Renal cortical epithelial cell (primary cell): ENCODE results near the gene ODAD2. TPM values are rescaled to one million over a fixed set of nuclear protein-coding genes. Genes with fewer than 3 reads are reported as not detected.
"Not testable (repeated sequence)": the region's sequence is repeated elsewhere in the genome, so short reads cannot be mapped to it uniquely, and the experiment has no call there.

Experiments used
- DNase-seq: peaks from one replicate; pipeline ENCODE4 v3.0.0-alpha.2; 2011; ENCODE audit warnings: low read depth
- total RNA-seq: library from RNA; depleted of rRNA; stranded (reverse); fragments of >200 nt; gene quantifications from 2 replicates; pipeline ENCODE4 v1.2.3, GENCODE V29; 2014

Gene ODAD2, protein sequence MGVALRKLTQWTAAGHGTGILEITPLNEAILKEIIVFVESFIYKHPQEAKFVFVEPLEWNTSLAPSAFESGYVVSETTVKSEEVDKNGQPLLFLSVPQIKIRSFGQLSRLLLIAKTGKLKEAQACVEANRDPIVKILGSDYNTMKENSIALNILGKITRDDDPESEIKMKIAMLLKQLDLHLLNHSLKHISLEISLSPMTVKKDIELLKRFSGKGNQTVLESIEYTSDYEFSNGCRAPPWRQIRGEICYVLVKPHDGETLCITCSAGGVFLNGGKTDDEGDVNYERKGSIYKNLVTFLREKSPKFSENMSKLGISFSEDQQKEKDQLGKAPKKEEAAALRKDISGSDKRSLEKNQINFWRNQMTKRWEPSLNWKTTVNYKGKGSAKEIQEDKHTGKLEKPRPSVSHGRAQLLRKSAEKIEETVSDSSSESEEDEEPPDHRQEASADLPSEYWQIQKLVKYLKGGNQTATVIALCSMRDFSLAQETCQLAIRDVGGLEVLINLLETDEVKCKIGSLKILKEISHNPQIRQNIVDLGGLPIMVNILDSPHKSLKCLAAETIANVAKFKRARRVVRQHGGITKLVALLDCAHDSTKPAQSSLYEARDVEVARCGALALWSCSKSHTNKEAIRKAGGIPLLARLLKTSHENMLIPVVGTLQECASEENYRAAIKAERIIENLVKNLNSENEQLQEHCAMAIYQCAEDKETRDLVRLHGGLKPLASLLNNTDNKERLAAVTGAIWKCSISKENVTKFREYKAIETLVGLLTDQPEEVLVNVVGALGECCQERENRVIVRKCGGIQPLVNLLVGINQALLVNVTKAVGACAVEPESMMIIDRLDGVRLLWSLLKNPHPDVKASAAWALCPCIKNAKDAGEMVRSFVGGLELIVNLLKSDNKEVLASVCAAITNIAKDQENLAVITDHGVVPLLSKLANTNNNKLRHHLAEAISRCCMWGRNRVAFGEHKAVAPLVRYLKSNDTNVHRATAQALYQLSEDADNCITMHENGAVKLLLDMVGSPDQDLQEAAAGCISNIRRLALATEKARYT
- 1.2 and 4.7 TPM in 2 replicates for total RNA-seq

DNA sequence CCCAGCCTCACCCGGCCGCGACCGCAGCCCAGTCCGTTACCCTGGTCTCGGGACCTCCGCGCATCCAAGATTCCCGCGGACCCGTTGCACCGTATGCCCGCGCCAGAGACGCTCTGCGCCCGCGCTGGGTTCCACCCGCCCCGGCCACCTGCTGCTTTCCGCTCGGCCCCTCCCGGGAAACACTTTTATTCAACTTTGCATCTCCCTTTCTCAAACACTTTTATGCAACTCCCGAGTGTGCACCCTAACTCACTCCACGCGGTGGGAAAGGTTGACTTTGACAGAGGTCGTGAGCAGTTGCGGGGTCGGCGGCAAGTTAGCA, at the start of gene ODAD2:
Gene ODAD2, minus strand, starts transcription at position 126 of the 322 bp plus-strand sequence. CDS start 3,937 bp downstream, outside the sequence.
- no peak for DNase-seq

DNA sequence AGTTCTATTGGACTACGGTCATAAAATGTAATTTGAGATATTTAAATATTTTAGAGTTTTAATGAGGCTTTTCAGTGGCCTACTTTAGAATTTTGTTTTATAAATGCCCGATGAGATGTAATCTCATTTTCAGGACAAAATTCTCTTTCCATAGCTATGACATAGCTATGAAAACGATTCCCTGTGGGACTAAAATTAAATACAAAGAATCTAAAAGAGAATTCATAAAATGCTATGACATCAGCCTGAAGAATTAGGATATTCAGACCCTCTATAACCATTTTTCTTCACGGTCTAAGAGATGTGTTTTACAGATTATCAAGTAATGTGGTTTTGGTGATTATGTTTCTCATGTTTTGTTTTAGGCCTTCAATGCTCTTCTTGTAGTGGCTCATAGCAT, 48.2 kb upstream of the ODAD2 start:
- DNase-seq, result no peak

DNA sequence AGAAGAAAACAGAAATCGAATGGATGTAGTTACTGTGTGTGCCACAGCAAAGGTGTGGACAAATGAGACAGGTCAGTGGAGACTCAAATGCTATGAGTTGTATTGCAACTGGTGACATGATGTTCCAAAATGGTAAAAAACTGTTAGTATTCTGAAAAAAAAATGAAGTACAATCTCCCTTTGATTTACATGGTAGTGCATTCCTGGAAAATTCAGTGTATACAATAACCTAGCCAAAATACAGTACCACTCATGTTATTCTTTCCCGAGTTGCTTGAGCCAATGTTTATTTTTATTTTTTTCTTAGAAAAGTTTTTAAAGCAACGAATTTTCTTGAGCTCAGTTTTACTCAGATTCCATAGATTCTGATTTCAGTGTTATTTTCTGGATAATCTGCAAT, 47.7 kb upstream of the ODAD2 start:
- DNase-seq, result no peak

DNA sequence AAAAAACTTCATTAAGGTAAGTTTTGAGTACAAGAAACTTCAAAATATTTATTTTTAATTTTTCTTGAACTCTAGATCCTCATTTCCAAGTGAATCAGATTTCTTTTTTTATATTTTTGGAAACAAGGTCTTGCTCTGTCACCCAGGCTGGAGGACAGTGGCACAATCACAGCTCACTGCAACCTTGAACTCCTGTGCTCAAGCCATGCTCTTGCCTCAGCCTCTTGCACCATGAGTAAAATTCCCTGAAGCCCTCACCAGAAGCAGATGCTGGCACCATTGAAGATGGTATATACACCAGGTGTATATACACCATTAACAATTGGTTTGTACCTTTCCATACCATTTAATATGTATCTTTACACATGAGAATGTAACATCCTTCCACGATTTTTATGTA, 45.1 kb upstream of the ODAD2 start:
- DNase-seq, result no peak

DNA sequence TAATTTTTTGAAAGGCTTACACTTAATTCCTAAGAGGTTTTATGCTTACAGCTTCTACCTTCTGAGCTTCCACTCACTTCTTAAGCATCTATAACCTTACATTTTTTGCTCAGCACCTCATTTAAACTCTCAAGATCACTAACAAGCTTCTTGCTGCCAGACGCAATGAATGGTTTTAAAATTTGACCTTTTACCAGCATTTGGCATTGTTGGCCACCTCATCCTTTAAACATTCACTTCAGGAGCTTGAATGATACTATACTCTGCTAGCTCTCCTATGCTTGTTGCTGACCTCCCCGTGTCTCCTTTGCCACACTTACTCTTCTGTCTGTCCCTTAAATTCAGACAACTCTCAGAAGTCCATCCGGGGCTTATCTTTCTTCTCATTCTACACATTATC, 37.7 kb upstream of the ODAD2 start:
- DNase-seq, result peak; percentile 23

DNA sequence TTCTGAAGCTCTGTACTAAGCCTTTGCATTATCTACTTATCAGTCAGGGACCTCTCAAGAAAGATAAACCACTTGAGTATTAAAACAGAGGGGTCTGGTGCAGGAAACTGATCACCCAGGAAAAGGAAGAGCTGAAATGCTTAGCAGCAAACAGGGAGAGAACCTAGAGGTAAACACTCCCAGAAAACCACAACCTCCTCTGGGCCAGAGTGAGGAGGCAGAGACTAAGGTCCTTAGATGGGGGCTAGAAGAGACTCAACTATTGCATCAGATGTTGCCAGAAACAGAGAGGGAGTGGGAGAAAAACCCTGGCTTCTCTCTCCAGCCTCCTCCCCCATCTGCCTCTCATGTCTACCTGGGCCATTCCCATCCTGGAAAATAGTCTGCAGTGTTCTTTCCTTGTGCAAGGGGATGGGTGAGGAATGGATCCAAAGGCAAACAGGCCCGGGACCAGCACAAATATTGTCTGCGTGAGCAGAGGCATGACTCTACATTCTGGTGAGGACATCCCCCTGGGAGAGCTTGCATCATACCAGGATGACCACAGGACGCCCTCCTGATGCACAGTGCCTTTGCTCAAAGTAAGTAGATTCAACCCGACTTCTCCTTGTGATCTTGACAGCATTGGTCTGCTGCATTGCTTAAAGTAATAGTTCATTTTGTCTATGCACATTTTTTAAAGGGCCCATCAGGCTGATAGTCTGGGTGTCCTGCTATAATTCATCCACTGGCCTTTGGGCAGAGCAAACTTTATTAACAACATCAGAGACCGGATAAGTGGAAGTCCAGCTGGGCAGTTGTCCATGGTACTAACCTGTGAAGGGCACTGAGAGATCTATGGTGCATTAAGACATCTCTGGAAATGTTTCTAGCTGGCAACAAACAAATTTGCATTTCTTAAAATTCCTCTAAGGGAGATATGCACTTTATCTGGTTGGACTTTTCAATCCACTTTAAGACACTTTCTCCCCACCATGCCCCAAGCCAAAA, 22.4 kb upstream of the ODAD2 start:
- DNase-seq, result no peak

DNA sequence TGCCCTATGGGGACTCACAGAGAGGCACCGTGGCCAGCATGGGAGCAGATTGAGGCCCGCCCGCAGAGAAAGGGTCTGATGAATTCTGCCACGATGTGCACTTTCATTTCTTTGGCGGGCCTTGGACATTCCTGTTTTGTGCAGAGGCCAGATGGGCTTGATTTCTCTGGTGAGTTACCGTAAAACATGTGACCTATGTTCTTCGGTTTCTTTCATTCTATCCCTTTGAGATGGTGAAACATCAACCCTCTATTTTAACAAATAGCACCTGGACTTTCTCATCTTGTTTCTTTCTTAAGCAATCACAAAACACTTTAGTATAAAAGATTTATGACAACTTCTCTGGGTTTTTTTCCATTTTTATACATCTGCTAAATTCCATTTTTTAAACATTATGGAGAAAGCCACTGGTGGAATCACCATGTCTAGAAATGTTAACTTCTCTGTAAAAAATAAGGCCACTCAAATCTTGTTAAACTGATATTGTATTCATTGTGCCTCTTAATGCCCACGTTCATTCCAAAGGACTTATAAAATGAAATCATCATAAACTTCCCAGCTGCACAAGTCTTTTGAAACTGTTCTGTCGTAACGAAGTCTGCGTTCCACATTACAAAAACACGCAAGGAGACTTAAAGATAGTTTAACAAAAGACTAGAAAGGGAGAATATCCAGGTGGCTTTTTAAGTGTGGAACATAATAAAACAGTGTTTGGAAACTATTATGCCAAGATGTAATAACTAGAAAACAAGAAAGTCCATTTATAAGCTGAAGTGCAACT, 21.4 kb upstream of the ODAD2 start:
- no peak for DNase-seq

DNA sequence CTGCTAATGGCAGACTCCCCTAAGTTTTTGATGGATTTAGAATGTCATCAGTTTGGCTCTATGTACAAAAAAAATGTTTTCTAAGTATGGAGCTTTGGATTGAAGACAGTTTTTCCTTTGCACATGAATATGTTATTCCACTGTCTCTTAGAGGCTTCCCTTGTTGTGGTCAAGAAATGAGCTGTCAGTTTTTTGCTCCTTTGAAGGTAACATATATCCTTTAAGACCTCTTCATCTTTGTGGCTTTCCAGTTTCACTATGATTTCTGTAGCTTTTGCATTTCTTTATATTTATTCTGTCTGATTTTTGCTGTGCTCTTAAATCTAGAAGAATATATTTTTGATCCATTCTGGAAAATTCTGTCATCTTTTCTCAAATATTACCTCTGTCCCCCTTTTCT, 15.8 kb upstream of the ODAD2 start:
- DNase-seq, result no peak

DNA sequence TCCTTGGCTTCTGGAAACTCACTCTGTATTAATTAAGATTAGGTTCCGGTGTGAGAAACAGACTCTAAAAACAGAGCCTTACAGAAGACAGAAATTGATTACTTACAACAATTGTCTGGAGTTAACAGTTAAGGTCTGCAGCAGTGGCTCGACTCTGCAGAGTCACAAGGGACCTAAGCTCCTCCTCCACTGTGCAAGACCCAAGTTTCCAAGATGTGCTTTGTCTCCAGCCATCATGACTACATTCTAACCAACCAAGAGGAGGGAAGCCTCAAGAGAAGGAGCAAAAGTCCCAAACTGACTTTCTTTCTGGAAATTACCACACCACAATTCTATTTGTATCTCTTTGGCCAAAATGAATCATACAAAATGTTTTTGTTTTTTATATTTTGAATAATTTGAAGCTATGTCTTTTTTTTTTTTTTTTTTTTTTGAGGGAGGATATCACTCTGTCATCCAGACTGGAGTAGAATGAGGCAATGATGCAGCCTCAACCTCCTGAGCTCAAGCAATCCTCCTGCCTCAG, 14.2 kb upstream of the ODAD2 start:
- DNase-seq, result no peak

DNA sequence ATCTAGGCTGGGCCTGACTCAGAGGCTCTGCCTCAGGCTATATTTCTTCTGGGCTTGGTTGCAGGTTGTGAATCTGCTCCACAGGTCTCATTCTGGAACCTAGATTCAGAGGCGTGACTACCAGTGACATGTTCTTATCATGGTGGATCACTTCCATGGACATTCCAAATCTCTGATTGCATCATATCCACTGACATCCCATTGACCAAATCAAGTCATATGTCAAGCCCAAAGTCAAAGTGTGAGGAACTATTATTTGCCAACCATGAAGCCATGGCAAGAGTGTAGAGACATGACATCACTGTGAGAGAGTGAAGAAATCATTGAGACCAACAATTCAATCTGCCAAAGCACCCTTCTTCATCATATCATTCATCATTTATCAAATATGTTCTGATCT, 11.9 kb upstream of the ODAD2 start:
- DNase-seq, result no peak

DNA sequence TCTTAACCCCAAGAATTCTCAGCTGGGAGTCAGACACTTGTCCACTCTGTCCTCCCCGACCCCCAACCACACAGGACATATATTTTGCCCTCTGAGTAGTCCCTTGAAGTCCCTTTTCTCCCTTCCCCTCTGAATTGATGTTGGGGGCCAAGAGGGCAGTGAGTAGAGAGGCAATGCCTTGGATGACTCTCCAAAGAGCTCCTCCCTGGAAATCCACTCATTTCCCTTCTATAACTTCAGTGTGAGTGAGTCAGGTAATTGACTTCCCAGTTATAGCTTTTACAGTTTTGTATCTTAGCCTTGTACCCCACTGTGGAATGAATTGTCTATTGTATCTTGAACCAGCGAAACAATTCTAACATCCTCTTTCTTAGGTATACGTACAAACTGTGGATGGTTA, 9.2 kb upstream of the ODAD2 start:
- no peak for DNase-seq

DNA sequence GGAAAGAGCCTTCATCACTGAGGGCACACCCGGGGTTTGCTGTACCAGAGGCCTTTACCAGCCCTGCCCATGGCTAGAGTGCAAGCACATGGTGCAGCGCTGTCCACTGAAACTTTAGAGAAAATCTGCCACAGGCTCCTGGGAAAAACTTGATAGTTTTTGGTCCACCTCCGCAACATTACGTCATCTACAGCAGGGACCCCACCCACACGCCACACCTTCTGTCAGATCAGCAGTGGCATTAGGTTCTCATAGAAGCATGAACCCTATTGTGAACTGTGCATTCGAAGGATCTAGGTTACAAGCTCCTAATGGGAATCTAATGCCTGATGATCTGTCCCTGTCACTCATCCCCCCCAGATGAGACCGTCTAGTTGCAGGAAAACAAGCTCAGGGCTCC, 2.5 kb upstream of the ODAD2 start:
- no peak for DNase-seq

DNA sequence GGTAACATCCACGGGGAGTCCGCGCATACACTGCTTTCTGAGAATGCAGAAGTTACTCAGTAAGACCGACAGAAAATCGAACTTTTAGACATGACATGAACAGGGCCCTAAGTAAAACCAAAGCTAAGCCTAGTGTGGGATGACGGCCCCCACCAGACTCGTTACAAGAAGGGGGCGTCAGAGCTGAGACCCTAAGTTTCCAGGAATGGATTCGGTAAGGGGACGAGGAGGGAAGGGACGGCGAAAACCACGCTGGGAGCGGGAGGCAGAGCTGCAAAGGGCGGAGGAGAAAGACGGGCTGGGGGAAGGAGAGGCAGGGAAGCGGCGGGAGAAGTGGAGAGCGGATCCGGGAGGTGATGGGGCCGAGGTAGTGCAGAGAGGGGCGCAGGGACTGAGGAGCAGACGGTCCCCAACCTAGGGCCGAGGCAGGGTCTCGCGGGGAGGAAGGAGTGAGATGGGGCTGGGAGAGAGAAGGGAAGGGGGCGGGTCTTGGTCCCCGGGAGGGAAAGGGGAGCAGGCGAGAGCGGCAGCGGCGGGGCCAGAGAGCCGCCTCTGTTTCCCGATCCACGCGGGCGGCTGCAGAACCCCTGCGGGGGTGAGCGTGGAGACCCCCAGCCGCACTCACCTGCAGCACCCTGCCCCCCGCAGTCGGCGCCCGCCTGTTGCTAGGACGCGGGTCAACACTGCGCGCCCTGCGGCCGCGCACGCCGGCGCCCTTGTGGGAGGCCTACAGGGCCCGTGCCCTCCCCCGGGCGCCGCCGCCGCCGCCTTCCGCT, 513 bp downstream of the ODAD2 start:
- DNase-seq, result peak; percentile 4

DNA sequence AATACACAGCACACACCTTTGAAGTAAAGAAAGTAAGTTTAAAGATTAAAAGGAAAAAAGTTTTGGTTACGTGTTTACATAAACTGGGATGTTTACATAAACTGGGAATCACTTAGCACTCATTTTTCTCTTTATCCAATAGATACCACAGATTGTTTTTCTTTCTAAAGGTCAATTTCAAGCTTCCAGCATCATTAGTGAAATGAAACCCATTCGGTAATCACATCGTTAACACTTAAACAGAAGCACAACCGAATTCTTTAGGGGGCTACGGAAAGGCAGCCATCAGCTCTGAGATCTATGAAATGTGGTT, 1.1 kb downstream of the ODAD2 start:
- no peak for DNase-seq

DNA sequence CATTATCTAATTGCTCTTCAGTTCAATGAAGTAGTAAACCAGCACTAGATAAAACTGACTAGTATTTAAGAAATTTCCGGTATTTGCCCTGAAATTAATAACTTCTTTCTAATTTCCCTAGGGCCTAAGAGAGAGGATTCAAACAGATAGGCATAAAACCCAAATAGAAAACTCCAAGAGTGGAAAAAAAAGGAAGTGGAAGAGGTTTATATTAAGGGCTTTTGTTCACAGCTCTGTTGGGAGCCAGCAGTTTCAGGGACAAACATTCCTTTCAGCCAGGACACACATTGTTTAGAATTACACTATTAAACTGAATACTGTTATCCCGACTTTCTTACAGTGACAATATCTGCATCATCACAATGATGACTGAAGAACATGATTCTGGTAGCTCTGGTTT, 3.6 kb downstream of the ODAD2 start:
- no peak for DNase-seq

DNA sequence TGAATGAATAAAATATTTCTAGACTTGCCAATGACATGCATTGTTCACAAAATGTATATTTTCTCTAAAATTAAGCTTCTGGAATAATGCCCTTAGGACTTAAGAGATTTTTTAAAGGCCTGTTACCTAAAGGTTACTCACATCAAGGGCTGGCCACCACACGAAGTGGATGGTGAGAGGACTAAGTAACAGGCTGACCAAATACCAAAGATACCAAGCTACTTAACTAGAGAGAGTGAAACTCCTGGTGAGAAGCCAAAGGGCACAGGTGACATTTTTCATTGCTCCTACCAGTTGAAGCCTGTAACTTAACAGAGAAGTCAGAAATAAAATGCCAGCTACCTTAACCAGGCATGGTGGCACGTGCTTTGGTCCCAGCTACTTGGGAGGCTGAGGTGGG, 9.5 kb downstream of the ODAD2 start:
- DNase-seq, result not testable (repeated sequence)

DNA sequence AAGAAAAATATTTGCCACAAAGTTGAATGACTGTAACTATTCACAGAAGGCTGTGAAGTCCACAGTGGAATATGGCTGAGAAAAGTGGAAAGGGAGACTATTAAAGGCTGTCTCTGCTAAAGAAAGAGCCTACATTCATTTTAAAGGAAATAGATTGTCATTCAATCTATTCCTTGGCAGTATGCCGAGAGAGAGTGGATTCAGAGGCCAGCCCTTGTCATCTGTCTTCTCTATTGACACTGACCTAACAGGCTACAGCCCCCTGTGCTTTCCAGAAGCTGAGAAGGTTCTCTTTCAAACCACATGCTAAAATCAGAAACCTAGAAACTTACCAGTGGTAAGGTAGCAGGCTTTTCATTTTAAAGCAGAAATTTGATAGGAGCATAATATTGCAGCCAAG, 12.1 kb downstream of the ODAD2 start:
- DNase-seq, result no peak

DNA sequence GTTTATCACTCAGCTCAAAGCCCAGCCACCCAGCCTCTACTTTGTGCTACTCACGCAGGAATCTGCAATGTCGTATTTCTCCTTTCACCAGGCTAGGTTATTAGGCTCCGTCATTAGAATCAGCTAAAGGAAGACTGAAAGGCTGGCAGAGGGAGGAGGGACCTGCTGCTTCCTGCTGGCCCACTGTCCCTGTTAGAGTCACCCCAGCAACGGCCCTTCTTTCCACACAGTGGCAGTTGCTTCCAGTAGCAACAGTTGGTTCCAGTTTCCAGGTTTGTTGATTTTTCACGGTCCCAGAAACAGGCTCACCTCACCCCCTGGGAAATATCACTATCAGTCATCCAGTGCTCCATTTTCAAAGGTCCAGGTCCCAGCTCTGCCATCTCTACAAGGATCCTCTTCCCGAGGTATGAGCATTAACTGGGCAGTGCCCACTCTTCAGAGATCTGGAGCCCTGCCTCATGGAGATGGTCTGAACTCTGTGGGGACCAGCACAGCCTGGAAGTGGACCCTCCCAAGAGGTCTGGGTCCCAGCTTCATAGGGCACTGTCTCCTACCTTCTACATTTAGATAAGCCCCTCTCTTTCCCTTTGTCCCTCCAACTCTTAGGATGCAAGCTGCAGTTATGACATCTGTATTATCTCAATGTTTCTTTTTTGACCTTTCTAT, 15.9 kb downstream of the ODAD2 start:
- no peak for DNase-seq

DNA sequence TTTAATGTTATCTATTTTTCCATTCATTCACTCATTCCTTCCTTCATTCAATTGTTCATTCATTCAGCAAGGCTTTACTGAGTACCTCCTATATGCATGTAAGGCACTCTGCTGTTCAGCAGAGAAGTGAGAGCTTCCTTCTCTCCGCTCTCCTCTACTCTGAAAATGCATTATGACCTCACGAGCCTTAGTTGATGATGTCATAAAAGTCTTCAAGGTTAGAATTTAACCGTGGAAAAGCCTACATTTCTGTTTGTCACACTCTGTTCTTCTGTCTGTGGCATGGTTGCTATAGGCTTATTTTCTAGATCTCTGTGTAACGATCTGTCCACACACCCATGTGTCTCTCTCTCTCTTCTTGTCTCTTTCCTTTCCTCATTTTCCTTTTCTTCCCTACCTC, 17.1 kb downstream of the ODAD2 start:
- DNase-seq, result no peak
